Astrocyte of the spinal cord (primary cell): ENCODE data around the gene PTF1A.
"Not testable (repeated sequence)": the region's sequence is repeated elsewhere in the genome, so short reads cannot be mapped to it uniquely, and the experiment has no call there.

ENCODE experiments used
- DNase-seq: peaks from one replicate; pipeline ENCODE4 v3.0.0; 2011; ENCODE audit warnings: low read depth, low spot score
- H3K4me3 ChIP-seq: 2 replicates; pipeline ENCODE4 v1.5.1; 2011; ENCODE audit warnings: low read depth, mild to moderate bottlenecking, low read length, moderate library complexity
- CTCF ChIP-seq: IDR thresholded peaks from 2 replicates; pipeline ENCODE4 v1.5.1; 2012; ENCODE audit warnings: low read depth, mild to moderate bottlenecking, low read length, inconsistent platforms
- in situ Hi-C: cut with HindIII; loops from 2 replicates; pipeline ENCODE4 v1.10.0; 2017; ENCODE audit warnings: low sequenced_read_pairs

PTF1A gene

GRCh38 chr10:23238015-23238414 is 45.9 kb downstream of the PTF1A start:
- in situ Hi-C loops = no loop called here
- no peak for TF ChIP-seq CTCF

GRCh38 chr10:23241779-23242178 is 49.7 kb downstream of the PTF1A start:
- in situ Hi-C loops, DNase-seq, H3K4me3 ChIP-seq: not testable (repeated sequence)

More at GRCh38 chr10:23238015-23238414, 45.9 kb downstream of the PTF1A start:
- DNase-seq = no peak
- no peak overlapping the region for H3K4me3 ChIP-seq
